Hepatocyte (in vitro differentiated cells): ENCODE results near the gene IP6K1.

ENCODE experiments used
- CTCF ChIP-seq: fragments of 200-600 bp; sonication (generic); IDR thresholded peaks from 2 replicates; pipeline ENCODE4 v1.5.1; 2016; ENCODE audit warnings: antibody characterized with exemption, mild to moderate bottlenecking; ENCODE audit not compliant: poor library complexity
- EZH2phosphoT487 ChIP-seq: fragments of 200-600 bp; sonication (generic); IDR thresholded peaks from one replicate; pipeline ENCODE4 v1.6.1; 2018; ENCODE audit warnings: antibody characterized with exemption, mild to moderate bottlenecking, low read depth, moderate library complexity; ENCODE audit not compliant: unreplicated experiment, severe bottlenecking

GRCh38 chr3:49689046-49689907 is 97.1 kb downstream of the IP6K1 start, which contains the start of the genes MST1 and RNF123:
- TF ChIP-seq CTCF (peak; percentile 18), EZH2phosphoT487 (no peak)
